GM12891 (cell line): Measurements from ENCODE around the gene PSAPL1.

Experiments used
- PAX5 ChIP-seq: IDR thresholded peaks from 2 replicates; pipeline ENCODE4 v1.6.1; 2011; ENCODE audit warnings: low read length, moderate library complexity, mild to moderate bottlenecking; ENCODE audit not compliant: insufficient read depth, severe bottlenecking
- POLR2A ChIP-seq: IDR thresholded peaks from 2 replicates; pipeline ENCODE4 v1.6.1; 2011; ENCODE audit warnings: low read depth, low read length, control low read depth
- POLR2AphosphoS5 ChIP-seq: IDR thresholded peaks from 2 replicates; pipeline ENCODE4 v1.6.1; 2011; ENCODE audit warnings: low read depth, low read length, control low read depth
- POU2F2 ChIP-seq: IDR thresholded peaks from 2 replicates; pipeline ENCODE4 v1.6.1; 2011; ENCODE audit warnings: low read depth, mild to moderate bottlenecking, control low read depth, low read length, moderate library complexity
- SPI1 ChIP-seq: IDR thresholded peaks from 2 replicates; pipeline ENCODE4 v1.6.1; 2011; ENCODE audit warnings: low read depth, low read length, control low read depth
- TAF1 ChIP-seq: IDR thresholded peaks from 2 replicates; pipeline ENCODE4 v1.6.1; 2011; ENCODE audit warnings: low read depth, low read length, control low read depth

GRCh38 chr4:7417639-7418038 lies 17.1 kb downstream of the PSAPL1 start:
- no peak for TF ChIP-seq POLR2A
- no peak for TF ChIP-seq POLR2AphosphoS5
- no peak for TF ChIP-seq TAF1
- no peak for TF ChIP-seq POU2F2
- TF ChIP-seq SPI1 = no peak
- TF ChIP-seq PAX5 = no peak
